NCI-H1694 treated with DMSO at 0.1 percent for 48 hours (cell line): ENCODE data around the gene PRSS16.
"Not testable (repeated sequence)": the region's sequence is repeated elsewhere in the genome, so short reads cannot be mapped to it uniquely, and the experiment has no call there.

ENCODE experiments used
- DNase-seq: peaks from one replicate; lab custom pipeline; 2025; lab: John Stamatoyannopoulos, UW

Gene PRSS16

GRCh38 chr6:27247133-27247836, at the start of gene PRSS16:
TSS of gene PRSS16 (plus strand) at chr6:27247701. CDS start at chr6:27247738, 37 bp downstream.
- DNase-seq = no peak

GRCh38 chr6:27205375-27206278, 41.9 kb upstream of the PRSS16 start:
- no peak for DNase-seq

GRCh38 chr6:27206806-27207205, 40.7 kb upstream of the PRSS16 start:
- no peak for DNase-seq

- no peak for DNase-seq
Measured at GRCh38 chr6:27208042-27208441, 39.5 kb upstream of the PRSS16 start.

- DNase-seq = no peak
Measured at GRCh38 chr6:27209196-27209595, 38.3 kb upstream of the PRSS16 start.

GRCh38 chr6:27209659-27210269, 37.7 kb upstream of the PRSS16 start:
- no peak for DNase-seq

- not testable (repeated sequence) for DNase-seq
Measured at GRCh38 chr6:27213091-27213517, 34.4 kb upstream of the PRSS16 start.

- no peak for DNase-seq
Measured at GRCh38 chr6:27213544-27214125, 33.9 kb upstream of the PRSS16 start.

- DNase-seq = no peak
Measured at GRCh38 chr6:27214126-27214601, 33.3 kb upstream of the PRSS16 start.

- DNase-seq = no peak
Measured at GRCh38 chr6:27216874-27217273, 30.6 kb upstream of the PRSS16 start.

- not testable (repeated sequence) for DNase-seq
Measured at GRCh38 chr6:27222971-27223370, 24.5 kb upstream of the PRSS16 start.

GRCh38 chr6:27224729-27225128, 22.8 kb upstream of the PRSS16 start:
- no peak for DNase-seq

- DNase-seq = no peak
Measured at GRCh38 chr6:27228963-27229477, 18.5 kb upstream of the PRSS16 start.

- DNase-seq = no peak
Measured at GRCh38 chr6:27230758-27231111, 16.8 kb upstream of the PRSS16 start.

- no peak for DNase-seq
Measured at GRCh38 chr6:27234576-27234975, 12.9 kb upstream of the PRSS16 start.

- peak; percentile 18 for DNase-seq
Measured at GRCh38 chr6:27237089-27237803, 10.3 kb upstream of the PRSS16 start.

GRCh38 chr6:27238010-27238983, 9.2 kb upstream of the PRSS16 start:
- DNase-seq = no peak

- DNase-seq = no peak
Measured at GRCh38 chr6:27239258-27239657, 8.2 kb upstream of the PRSS16 start.

GRCh38 chr6:27241443-27241842, 6.1 kb upstream of the PRSS16 start:
- no peak for DNase-seq
